GM18873 (cell line): ENCODE measurements around the gene CILP2.

Experiments used
- ATAC-seq: cut with Tn5 transposase; IDR thresholded peaks from one replicate; pipeline ENCODE4 v1.9.1; 2021; ENCODE audit warnings: mild to moderate bottlenecking, moderate library complexity, moderate number of reproducible peaks; ENCODE audit not compliant: unreplicated experiment, low FRiP score

Gene CILP2

DNA sequence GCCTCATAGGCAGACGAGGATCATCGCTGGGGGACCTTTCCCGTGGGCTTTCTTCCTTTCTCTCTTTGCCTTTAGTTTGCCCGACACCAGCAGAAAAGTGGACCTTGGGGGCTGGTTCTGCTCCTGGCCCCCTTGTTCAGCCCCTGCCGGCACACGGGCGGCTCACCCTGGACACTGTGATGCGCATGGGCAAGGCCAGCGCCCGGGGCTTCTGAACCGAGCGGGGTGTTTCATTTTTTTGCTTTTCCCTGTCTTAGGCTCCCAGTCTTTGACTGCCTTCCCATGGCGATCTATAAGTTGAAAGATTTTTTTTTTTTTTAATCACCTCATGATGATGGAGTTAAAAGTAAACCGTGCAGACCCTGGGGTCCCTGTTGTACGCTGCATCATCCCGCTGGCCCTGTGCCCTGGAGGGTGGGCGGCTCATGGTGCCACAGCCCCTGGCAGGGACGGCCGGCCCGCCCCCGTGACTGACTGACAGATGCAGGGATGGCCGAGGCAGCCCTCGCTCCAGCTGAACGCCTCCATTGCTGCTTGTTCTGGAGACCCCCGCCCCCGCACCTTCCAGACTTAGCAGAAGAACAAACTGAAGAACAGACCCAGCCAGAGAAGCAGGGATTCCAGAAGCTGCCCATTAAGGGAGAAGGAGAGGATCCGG lies 32.3 kb upstream of the CILP2 start:
- no peak for ATAC-seq

- no peak for ATAC-seq
Measured at GRCh38 chr19:19506592-19506991, 31.5 kb upstream of the CILP2 start.

DNA sequence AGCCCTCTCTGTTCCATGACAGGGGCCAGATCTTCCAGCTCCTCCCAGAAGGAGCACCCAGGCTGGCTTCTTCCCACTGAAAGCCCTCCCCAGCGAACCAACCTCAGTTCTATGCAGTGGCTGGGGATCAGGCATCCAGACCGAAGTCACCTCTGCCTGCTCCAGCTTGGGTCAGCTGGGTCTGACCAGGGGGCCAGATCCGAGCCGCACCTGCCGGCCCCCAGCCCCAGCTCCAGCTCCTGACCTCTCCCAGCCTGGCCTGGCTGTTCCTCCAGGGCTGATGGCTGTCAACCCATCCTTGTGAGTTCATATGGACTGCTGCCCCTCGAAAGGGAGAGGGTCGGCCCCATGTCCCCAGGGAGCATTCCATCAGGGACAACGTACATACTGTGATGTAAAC lies 30.7 kb upstream of the CILP2 start:
- no peak for ATAC-seq

- ATAC-seq, result no peak
Measured at GRCh38 chr19:19508217-19508616, 29.8 kb upstream of the CILP2 start.

DNA sequence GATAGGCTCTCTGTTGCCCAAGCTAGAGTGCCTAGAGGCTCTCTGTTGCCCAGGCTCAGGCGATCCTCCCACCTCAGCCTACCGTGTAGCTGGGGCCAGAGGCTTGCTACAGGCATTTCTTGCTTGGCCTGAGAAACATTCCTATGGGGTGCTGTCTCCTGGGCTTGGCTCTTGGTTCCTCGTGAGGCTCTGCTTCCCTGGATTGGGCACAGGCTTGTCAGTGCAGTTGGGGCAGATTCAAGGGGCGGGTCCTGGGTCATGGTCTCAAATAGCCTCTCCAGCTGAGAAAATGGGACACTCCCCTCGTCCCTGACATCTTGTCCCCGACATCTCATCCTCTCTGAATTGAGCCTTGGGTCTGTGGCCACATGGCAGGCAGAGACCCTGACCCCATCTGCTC lies 27.6 kb upstream of the CILP2 start:
- no peak for ATAC-seq

- no peak for ATAC-seq
Measured at GRCh38 chr19:19513682-19514081, 24.4 kb upstream of the CILP2 start.

DNA sequence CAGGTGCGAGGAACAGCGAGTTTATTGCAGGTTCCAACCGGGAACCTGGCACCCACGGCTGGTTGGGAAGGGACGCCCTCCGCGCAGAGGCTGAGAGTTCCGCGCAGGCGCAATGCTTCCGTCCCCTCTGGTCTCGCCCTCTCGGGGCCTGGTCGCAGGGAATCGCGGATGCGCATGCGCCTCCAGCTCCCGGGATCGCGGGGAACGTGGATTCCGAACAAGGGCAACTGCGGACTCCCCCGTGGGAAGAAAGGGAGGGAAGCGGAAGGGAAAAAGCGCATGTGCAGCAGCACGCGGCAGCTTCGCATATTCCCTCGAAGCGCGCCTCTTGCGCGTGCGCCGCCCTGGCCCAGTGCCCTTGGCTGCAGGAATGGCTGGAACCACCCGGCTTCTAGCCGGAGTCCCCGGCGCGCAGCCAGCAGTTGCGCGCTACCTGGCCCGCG lies 23.8 kb upstream of the CILP2 start:
- ATAC-seq, result no peak

DNA sequence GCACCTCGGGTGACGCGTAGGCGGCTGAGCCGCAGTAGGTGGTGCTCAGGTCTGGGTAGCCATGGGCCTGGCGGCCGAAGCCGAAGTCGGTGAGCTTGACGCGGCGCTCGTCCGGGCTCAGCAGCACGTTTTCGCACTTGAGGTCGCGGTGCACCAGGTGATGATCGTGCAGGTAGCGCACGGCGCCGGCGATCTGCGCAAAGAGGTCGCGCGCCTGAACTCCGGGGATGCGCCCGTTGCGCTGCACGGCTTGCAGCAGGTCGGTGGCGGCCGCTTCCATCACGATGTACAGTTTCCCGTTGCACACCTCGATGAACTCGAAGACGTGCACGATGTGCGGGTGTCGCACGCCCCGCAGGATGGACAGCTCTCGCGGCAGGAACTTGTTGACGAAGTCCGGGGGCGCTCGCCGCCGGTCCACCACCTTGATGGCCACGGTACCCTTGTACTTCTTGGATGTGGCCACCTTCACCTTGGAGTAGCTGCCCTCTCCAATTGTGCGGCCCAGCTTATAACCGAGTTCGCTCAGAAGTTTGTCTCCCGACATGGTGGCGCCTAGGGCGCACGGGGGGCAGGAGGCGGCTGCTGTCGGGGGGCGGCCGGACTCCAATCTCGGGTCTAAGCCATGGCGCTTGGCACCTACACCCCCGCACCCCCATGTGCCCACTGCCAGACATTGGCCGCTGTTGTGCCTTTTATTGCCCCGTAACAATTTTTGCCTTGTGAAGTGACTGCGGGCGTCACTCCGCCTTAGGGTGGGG lies 23.0 kb upstream of the CILP2 start, which contains the start of gene TSSK6:
Gene TSSK6, minus strand, starts transcription at position 668 of the 761 bp plus-strand sequence. Its CDS starts 121 bp downstream, at position 547.
- no peak for ATAC-seq

- ATAC-seq, result no peak
Measured at GRCh38 chr19:19515642-19516519, 22.2 kb upstream of the CILP2 start, which contains the start of gene NDUFA13. Gene NDUFA13, plus strand, starts transcription at chr19:19516225. Its CDS starts 14 bp downstream, at chr19:19516239.

DNA sequence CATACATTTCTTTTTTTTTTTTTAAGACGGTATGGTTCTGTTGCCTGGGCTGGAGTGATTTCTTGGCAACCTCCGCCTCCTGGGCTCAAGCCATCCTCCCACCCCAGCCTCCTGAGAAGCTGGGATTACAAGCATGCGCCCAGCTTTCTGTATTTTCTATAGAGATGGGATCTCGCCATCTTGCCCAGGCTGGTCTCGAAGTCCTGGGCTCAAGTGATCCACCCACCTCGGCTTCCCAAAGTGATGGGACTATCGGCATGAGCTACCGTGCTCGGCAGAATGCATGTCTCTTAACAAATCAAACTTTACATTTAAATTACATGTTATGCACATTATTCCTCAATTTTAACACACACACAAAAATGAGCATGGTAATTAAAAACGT lies 20.8 kb upstream of the CILP2 start:
- ATAC-seq, result no peak

DNA sequence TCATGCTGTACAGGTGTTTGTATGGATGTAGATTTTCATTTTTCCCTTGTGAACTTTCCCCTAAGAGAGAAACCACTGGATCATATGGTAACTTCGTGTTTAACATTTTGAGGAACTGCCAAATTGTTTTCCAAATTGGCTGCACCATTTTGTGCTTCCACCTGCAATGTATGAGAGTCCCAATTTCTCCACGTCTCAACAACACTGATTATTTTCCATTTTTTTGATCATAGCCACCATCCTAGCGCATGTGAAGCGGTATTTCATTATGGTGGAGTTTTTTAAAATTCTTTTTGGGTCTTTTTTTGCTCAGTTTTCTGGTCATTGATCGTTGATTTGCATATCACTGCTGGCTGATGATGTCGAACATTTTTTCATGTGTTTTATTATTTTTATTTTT lies 17.1 kb upstream of the CILP2 start:
- ATAC-seq, result no peak

DNA sequence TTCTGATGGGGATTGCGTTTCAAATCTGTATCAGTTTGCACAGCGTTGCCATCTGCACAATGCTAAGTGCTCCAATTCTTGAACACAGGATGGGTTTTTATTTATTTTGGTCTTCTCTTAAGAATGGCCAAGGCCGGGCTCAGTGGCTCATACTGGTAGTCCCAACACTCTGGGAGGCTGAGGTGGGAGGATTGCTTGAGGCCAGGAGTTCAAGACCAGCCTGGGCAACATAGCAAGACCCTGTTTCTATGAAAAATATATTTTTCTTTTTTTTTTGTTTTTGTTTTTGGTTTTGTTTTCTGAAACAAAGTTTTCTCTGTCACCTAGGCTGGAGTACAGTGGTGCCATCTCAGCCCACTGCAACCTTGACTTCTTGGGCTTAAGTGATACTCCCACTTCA lies 14.9 kb upstream of the CILP2 start:
- no peak for ATAC-seq

DNA sequence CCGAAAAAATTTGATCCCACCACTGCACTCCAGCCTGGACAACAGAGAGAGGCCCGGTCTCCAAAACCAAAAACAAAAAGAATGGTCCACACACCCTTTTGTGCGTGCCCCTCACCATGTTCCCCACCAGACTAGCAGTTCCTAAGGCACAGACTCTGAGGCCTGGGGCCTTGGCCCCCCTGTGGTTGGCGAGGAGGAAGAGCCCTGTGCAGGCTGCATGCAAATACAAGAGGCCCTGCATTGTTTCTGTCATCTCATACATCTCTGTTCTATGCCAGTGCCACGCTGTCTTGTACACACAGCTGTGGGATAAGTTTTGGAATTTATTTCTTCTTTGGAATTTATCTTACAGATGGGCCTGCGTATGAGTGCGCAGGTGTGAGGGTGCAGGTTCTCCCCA lies 14.0 kb upstream of the CILP2 start:
- no peak for ATAC-seq

DNA sequence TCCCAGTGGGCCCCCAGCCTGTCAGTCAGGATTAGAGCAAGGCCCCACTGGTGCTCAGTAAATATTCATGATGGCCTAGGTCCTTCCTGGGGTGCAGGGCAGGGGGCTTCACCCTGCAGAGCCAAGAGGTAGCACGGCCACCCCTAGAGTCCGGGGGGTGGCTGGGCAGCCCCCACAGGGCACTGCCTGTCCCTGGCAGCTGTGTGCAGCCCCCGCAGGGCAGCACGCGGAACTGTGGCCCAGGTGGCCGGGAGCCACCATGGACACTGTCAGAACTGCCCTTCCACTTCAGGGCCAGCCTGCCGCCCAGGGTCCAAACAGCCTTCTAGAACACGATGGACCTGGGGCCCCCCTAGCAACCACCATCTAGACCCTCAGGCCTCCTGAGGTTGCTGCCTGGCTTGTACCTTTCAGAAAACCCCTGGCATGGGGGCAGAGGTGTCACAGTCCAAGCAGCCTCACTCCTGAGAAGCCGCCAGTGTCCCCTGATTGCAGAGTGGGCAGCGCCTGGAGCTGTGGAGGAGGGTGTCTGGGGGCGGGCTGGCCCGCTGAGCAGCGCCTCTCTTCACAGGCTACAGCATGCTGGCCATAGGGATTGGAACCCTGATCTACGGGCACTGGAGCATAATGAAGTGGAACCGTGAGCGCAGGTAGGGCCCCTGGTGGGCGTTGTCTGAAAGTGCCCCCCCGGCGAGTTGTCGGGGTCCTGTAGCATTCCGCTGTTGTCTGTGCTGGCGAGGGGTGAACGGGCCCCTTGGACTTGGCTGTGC lies 12.3 kb upstream of the CILP2 start:
- no peak for ATAC-seq

DNA sequence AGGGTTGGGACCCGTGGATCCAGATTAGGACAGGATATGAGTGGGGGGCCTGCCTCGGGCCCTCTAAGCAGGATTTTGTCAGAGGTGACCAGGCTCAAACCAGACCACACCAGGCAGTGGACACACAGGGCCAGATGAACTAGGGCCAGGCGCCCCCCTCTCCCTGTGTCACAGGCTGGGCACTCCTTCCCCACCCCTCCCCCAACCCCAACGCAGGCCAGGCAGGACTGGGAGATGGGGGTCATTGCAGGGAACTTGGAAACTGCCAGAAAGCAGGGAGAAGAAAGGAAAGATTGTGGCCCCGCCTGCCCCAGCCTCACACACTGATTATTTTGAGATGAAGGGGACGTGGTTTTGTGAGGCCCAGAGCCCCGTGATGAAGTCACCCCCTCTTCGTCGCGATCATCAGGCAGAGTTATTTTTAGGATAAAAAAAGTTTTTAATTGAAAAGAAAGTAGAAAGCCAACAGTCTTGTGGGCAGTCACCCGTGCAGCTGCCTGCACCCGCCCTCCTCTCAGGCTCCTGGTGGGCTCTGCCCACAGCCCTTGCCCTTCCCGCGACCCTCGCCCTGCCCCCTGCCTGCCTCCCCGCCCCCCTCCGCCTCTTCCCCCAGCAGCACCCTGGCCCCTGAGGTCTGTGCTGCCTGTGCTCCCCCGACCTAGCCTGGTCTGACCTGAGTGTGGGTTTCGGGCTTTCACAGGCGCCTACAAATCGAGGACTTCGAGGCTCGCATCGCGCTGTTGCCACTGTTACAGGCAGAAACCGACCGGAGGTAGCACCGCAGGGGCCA lies 11.3 kb upstream of the CILP2 start:
- ATAC-seq, result no peak

DNA sequence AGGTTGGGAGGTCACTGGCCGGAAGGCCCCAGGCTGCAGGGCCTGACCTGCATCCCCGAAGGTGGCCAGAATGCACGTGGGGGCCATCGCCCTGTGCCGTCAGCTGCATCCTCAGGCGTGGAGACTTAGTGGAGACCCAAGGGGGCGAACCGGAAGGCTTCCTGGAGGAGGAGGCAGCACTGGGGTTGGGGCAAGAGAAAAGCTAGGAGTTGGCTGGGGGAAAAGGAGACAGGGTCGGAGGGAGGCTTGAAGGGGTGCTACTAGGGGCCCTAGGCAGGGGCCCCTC lies 10.8 kb upstream of the CILP2 start:
- no peak for ATAC-seq

DNA sequence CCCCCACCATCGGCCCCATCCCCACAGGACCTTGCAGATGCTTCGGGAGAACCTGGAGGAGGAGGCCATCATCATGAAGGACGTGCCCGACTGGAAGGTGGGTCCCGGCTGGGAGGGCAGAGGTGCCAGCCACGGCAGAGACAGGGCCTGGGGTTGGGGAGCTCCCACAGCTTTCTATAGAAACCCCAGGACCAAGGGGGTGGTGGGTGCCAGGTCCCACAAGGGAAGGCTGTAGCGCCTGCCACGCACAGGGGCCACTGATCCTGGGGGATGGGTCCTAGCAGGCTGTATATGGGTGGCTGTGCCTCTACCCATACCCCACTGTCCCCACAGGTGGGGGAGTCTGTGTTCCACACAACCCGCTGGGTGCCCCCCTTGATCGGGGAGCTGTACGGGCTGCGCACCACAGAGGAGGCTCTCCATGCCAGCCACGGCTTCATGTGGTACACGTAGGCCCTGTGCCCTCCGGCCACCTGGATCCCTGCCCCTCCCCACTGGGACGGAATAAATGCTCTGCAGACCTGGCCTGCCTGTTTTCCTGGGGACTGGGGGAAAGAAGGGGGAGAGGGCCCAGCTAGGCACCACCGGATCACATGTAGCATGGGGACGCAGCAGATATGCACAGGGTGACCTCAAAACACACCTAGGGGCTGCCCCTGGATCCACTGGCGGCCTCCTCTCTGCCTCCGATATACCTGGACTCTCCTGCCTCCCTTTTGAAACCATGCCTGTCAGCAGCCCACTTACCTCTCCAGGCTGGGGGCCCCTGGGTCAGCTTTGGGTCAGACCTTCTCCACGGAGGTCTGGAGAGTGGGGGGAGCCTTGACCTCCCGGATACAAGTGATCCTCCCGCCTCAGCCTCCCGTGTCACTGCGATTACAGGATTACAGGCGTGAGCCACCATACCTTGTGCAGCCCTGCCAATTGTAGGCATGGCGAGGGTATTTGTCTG lies 10.1 kb upstream of the CILP2 start:
- no peak for ATAC-seq

- ATAC-seq, result no peak
Measured at GRCh38 chr19:19528721-19529490, 9.2 kb upstream of the CILP2 start, which contains the start of gene YJEFN3. Gene YJEFN3, plus strand, starts transcription at chr19:19528911. Its CDS starts 22 bp downstream, at chr19:19528933.
